Panc1 (cell line): ENCODE results near the gene GALNT18. TPM values are rescaled to one million over a fixed set of nuclear protein-coding genes. Genes with fewer than 3 reads are reported as not detected.

Source experiments
- ATAC-seq: fragments of 200-7000 bp; cut with Tn5 transposase; 2 replicates; pipeline ENCODE4 v1.9.1; 2020; ENCODE audit warnings: mild to moderate bottlenecking, moderate library complexity
- BruUV-seq: library from RNA; stranded (reverse); fragments of 400-500 nt; replicated peaks from 2 replicates; lab custom pipeline; 2021; lab: Mats Ljungman, UMichigan
- CTCF ChIA-PET: fragments of 300-600 bp; sonication (Branson Sonifier 250); formaldehyde crosslinking; loops from one replicate; lab custom pipeline; 2022; ENCODE audit warnings: antibody characterized with exemption; lab: Charles Lee
- POLR2A ChIA-PET: fragments of 300-600 bp; sonication (Branson Sonifier 250); formaldehyde crosslinking; loops from one replicate; lab custom pipeline; 2022; ENCODE audit warnings: antibody characterized with exemption; lab: Charles Lee
- DNase-seq: peaks from one replicate; pipeline ENCODE4 v3.0.0-alpha.2; 2010; ENCODE audit warnings: low read depth, low spot score
- H3K27ac ChIP-seq: 2 replicates; pipeline ENCODE4 v1.5.1; 2011; ENCODE audit warnings: mild to moderate bottlenecking, low read length, inconsistent platforms
- H3K27me3 ChIP-seq: fragments of 200-500 bp; sonication (Bioruptor generic); 2 replicates; pipeline ENCODE4 v1.6.0; 2014; ENCODE audit warnings: low read length, inconsistent platforms; ENCODE audit not compliant: control insufficient read depth, insufficient read depth
- H3K36me3 ChIP-seq: fragments of 200-500 bp; sonication (Bioruptor generic); 2 replicates; pipeline ENCODE4 v1.5.1; 2014; ENCODE audit warnings: inconsistent platforms, mild to moderate bottlenecking, low read length, moderate library complexity; ENCODE audit not compliant: control insufficient read depth, insufficient read depth
- H3K4me1 ChIP-seq: 2 replicates; pipeline ENCODE4 v1.5.1; 2011; ENCODE audit warnings: inconsistent platforms, mild to moderate bottlenecking, low read length, moderate library complexity; ENCODE audit not compliant: control insufficient read depth, insufficient read depth
- H3K4me3 ChIP-seq, 2 experiments: 2 replicates each; pipeline ENCODE4 v1.5.1; 2011 to 2012; ENCODE audit warnings: low read depth in 2 of 2, low read length in 2 of 2, mild to moderate bottlenecking in 2 of 2, inconsistent platforms in 1 of 2, moderate library complexity in 1 of 2
- H3K9me3 ChIP-seq: fragments of 200-500 bp; sonication (Bioruptor generic); 2 replicates; pipeline ENCODE4 v1.5.1; 2014; ENCODE audit warnings: low read depth, mild to moderate bottlenecking, inconsistent platforms, low read length, moderate library complexity; ENCODE audit not compliant: control insufficient read depth, insufficient read depth
- CTCF ChIP-seq: fragments of 450-650 bp; IDR thresholded peaks from 2 replicates; pipeline ENCODE4 v1.5.1; 2017; ENCODE audit warnings: mild to moderate bottlenecking
- POLR2AphosphoS5 ChIP-seq: IDR thresholded peaks from 2 replicates; pipeline ENCODE4 v1.6.1; 2012; ENCODE audit warnings: mild to moderate bottlenecking, low read depth, low read length, moderate library complexity
- REST ChIP-seq, 2 experiments: IDR thresholded peaks; 2 replicates each; pipeline ENCODE4 v1.6.1; 2011 to 2012; ENCODE audit warnings: low read depth in 2 of 2, control low read depth in 1 of 2, low read length in 1 of 2, mild to moderate bottlenecking in 1 of 2, moderate library complexity in 1 of 2; ENCODE audit not compliant: insufficient read depth in 1 of 2
- SIN3A ChIP-seq: IDR thresholded peaks from 2 replicates; pipeline ENCODE4 v1.6.1; 2012; ENCODE audit warnings: low read depth, mild to moderate bottlenecking, low read length, moderate library complexity, borderline replicate concordance; ENCODE audit not compliant: insufficient read depth
- TCF7L2 ChIP-seq: IDR thresholded peaks from 2 replicates; pipeline ENCODE4 v1.6.1; 2011; ENCODE audit warnings: mild to moderate bottlenecking, low read depth, low read length, inconsistent platforms
- in situ Hi-C: cut with HindIII; loops from 2 replicates; pipeline ENCODE4 v1.10.0; 2016; ENCODE audit warnings: low sequenced_read_pairs, low pct_unique_long_range_greater_than_20kb
- intact Hi-C: fragments of 100-400 bp; cut with micrococcal nuclease; formaldehyde crosslinking; loops from one replicate; pipeline ENCODE4 v1.10.0; 2022; ENCODE audit not compliant: unreplicated experiment
- total RNA-seq: library from RNA; stranded (reverse); gene quantifications from one replicate; pipeline ENCODE4 v1.2.1, GENCODE V29; 2021; ENCODE audit not compliant: unreplicated experiment

Gene GALNT18
- total RNA-seq, 1 experiment from 2014 or later = 8.6 TPM

GRCh38 chr11:11441516-11441915 lies 180.3 kb downstream of the GALNT18 start:
- Histone ChIP-seq H3K4me3 (no peak overlapping the region), H3K4me1 (0 out of 2 replicates have a peak, but pooled peaks cover 3% of the 10 kb centered on the region), H3K27ac (no peak overlapping the region), H3K36me3 (no peaks in the 10 kb centered on the region), H3K9me3 (no peaks in the 10 kb centered on the region), H3K27me3 (no peaks in the 10 kb centered on the region)
- POLR2A ChIA-PET = no interaction called here
- ATAC-seq (no peak), DNase-seq (no peak)
- CTCF ChIA-PET = no interaction called here
- TF ChIP-seq POLR2AphosphoS5 (no peak), TCF7L2 (no peak), SIN3A (no peak), CTCF (no peak), REST (IDR thresholded peaks at IDR 0.05; ENCODE audit: insufficient read depth in 1 of 2, low read depth in 2 of 2, low read length in 1 of 2) (no peak)
- in situ Hi-C loops (no loop called here), intact Hi-C loops (no loop called here)
- no TSS peak for BruUV-seq

GRCh38 chr11:11441091-11441490 lies 180.7 kb downstream of the GALNT18 start:
- CTCF ChIA-PET = no interaction called here
- H3K4me3 ChIP-seq = no peak overlapping the region
- H3K36me3 ChIP-seq = no peaks in the 10 kb centered on the region
- POLR2A ChIA-PET = no interaction called here
- DNase-seq (no peak), ATAC-seq (no peak)
- H3K9me3 ChIP-seq = no peaks in the 10 kb centered on the region
- TF ChIP-seq SIN3A (no peak), REST (IDR thresholded peaks at IDR 0.05; ENCODE audit: insufficient read depth in 1 of 2, low read depth in 2 of 2, low read length in 1 of 2) (no peak), TCF7L2 (no peak), CTCF (no peak), POLR2AphosphoS5 (no peak)
- H3K27me3 ChIP-seq = no peaks in the 10 kb centered on the region
- no TSS peak for BruUV-seq
- in situ Hi-C loops = no loop called here
- H3K4me1 ChIP-seq = 0 out of 2 replicates have a peak, but pooled peaks cover 3% of the 10 kb centered on the region
- H3K27ac ChIP-seq = no peak overlapping the region
- intact Hi-C loops = no loop called here
